ENCODE results near the gene SENP7. TPM values are rescaled to one million over a fixed set of nuclear protein-coding genes. Genes with fewer than 3 reads are reported as not detected.
A peak's percentile ranks its signal among the peaks of the same experiment; 100 is the strongest.
"Not testable (repeated sequence)": the region's sequence is repeated elsewhere in the genome, so short reads cannot be mapped to it uniquely, and the experiment has no call there.

The SENP7 gene
- 57.4 TPM for total RNA-seq

DNA sequence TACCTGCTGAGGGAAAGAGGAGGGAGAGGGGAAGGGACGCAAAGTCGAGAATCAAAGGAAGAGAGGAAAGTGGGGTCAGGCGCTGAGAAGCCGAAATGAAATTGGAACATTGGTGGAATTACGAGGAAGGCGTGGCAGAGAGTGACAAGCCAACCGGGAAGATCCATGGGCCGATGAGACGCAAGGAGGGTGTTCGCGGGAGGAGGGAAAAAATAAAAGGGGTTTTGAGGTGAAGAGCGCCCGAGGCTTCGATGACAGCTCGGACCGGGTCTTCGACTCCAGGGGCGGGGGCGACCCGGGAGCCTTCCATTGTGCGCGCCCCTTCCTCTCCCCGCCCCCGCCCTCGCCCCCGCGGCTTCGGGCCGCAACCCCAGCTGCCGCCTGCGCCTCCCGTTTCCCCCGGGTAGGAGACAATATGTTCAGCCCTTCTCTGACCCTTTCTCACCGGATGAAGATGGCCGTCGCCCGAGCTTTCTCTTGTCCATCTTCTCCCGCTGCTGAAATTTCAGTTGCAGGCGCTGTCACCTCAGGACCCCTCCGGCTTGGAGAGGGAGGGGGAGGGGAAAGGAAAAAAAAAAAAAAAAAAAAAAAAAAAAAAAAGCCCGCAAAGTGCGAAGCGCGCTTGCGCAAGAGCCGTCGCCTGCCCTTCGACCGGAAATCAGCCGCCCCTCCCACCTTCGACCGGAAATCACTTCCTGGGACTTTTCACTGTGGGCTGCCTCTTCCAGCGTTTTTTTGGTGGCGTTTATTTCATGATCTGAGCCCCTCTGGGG is at the start of gene SENP7:
Gene SENP7, minus strand, starts transcription at position 567 of the 773 bp plus-strand sequence. Its CDS starts 82 bp downstream, at position 485.
- peak; percentile 96 for DNase-seq

DNA sequence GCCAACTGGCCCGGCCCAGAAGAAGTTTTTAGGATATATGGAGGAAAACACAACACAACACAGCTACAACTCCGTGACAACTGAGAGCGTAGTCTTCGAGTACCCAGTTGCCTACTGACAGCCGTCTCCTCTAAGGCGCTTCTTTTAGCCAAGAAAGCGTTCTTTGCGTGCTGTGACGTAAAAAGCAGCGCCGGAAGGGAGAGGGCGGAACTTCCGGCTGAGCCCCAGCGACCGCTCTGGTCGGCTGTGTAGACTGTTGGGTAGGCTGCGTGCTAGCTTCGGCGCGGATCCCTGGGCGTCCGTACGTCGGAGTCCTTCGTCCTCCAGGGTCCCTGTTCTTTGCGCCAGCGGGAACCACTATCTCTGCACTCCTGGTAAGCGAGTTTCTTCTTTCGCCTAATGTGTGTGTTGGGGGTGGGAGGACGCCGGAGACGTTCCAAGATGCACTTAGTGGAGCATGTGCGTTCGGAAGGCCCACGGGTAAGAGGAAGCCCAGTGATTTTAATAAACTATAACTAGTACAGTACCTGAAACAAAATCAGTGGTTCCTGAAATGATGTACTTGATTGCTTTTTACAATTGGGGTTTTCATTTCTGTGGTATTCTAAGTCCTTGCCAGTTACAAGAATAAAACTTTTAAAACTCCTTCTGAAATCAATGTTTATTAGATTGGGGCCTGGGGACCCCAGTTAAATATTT is 48.8 kb upstream of the SENP7 start, which contains the start of gene TRMT10C:
Gene TRMT10C, plus strand, starts transcription at position 239 of the 699 bp plus-strand sequence. CDS start 2,914 bp downstream, outside the sequence.
- DNase-seq = peak; percentile 97

DNA sequence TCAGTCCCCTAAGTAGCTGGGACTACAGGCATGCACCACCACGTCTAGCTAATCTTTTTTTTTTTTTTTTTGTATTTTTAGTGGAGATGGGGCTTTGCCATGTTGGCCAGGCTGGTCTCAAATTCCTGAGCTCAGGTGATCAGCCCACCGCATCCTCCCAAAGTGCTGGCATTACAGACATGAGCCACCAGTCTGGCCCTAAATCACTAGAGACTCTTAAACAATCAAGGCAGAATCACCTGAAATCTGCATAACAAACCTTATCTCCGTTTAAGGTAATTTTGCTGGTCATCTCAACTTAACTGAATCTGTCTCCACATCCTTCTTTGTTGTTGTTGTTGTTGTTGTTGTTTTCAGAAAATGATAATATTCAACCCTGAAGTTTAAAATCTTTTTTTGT is 43.1 kb upstream of the SENP7 start:
- DNase-seq = no peak

GRCh38 chr3:101553381-101553780 is 40.4 kb upstream of the SENP7 start:
- DNase-seq = not testable (repeated sequence)

DNA sequence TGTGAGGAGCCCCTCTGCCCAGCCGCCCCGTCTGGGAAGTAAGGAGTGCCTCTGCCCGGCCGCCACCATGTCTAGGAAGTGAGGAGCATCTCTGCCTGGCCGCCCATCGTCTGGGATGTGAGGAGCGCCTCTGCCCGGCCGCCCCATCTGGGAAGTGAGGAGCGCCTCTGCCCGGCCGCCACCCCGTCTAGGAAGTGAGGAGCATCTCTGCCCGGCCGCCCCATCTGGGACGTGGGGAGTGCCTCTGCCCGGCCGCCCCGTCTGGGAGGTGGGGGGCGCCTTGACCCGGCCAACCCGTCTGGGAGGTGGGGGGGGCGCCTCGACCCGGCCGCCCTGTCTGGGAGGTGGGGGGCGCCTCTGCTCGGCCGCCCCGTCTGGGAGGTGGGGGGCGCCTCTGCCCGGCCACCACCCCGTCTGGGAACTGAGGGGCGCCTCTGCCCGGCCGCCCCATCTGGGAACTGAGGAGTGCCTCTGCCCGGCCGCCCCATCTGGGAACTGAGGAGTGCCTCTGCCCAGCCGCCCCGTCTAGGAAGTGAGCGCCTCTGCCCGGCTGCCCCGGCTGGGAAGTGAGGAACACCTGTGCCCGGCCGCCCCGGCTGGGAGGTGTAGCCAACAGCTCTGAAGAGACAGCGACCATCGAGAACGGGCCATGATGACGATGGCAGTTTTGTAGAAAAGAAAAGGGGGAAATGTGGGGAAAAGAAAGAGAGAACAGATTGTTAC is 38.5 kb upstream of the SENP7 start:
- not testable (repeated sequence) for DNase-seq

- DNase-seq = no peak
Observed at GRCh38 chr3:101549473-101549872, 36.5 kb upstream of the SENP7 start.

DNA sequence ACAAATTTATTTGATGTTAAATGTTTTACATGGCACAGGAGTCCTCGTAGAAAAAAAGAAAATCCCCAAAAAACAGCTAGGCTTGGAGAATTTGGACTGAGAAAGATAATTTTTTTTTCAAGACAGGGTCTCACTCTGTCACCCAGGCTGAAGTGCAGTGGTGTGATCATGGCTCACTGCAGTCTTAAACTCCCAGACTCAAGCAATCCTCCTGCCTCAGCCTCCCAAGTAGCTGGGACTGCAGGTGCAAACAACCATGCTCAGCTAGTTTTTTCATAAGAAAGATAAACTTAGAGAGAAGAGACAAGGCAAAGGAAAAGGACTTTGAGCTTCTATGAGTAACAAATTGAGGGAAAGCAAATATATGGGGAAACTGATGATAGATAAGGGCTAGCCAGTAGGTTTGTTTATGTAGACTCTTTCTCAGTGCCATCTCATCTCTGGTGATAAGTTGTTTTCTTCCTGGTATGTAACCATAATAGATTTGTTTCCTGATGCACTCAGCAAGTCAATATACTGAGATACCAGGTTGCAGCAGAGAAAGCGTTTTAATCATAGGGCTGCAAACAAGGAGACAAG is 35.6 kb upstream of the SENP7 start:
- no peak for DNase-seq

GRCh38 chr3:101544161-101544850 is 31.3 kb upstream of the SENP7 start:
- DNase-seq = no peak

DNA sequence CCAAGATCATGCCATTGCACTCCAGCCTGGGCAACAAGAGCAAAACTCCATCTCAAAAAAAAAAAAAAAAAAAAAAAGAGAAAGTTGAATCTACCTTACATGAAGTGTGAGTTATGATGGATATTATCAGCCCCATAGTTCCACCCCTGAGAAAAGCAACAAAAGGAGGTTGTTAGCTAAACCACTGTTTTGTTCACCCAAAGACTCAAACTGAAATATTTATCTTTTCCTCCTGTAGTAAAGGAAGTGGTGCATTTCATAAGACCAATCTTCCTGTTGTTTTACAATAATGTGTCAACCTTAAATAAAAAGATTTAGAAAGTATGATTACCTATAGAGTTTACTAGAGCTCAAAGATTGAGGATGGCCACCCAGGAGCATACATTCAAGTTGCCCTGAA is 29.9 kb upstream of the SENP7 start:
- no peak for DNase-seq

DNA sequence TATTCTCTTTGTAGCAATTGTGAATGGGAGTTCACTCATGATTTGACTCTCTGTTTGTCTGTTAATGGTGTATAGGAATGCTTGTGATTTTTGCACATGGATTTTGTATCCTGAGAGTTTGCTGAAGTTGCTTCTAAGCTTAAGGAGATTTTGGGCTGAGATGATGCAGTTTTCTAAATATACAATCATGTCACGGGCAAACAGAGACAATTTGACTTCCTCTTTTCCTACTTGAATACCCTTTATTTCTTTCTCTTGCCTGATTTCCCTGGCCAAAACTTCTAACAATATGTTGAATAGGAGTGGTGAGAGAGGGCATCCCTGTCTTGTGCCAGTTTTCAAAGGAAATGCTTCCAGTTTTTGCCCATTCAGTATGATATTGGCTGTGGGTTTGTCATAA is 23.9 kb upstream of the SENP7 start:
- not testable (repeated sequence) for DNase-seq

DNA sequence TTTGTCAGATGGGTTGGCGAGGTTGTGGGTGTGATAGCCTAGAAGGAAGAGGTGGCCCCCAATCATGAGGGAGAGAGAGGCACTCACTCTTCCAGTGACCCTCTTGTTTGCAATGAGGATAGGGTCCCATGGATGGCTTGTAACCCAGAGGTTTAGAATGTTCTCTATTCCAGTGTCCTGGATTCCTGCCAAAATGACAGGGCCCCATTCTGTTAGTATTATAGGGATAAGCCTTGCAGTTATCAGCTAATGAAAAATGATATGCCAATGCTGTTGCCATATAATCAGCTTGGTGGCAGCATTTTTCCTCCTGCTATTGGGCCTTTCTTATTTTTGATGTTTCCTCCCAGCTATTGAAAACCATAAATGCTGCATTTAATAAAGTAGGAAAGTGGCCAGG is 23.3 kb upstream of the SENP7 start:
- no peak for DNase-seq

- DNase-seq = no peak
Observed at GRCh38 chr3:101535221-101535620, 22.2 kb upstream of the SENP7 start.

- no peak for DNase-seq
Observed at GRCh38 chr3:101533603-101533968, 20.6 kb upstream of the SENP7 start.

GRCh38 chr3:101532783-101533602 is 20.0 kb upstream of the SENP7 start:
- DNase-seq = no peak

- DNase-seq = no peak
Observed at GRCh38 chr3:101531473-101532086, 18.6 kb upstream of the SENP7 start.

- DNase-seq = no peak
Observed at GRCh38 chr3:101530686-101531047, 17.7 kb upstream of the SENP7 start.

- DNase-seq = no peak
Observed at GRCh38 chr3:101529816-101530685, 17.0 kb upstream of the SENP7 start.

- DNase-seq = no peak
Observed at GRCh38 chr3:101527906-101528305, 14.9 kb upstream of the SENP7 start.

DNA sequence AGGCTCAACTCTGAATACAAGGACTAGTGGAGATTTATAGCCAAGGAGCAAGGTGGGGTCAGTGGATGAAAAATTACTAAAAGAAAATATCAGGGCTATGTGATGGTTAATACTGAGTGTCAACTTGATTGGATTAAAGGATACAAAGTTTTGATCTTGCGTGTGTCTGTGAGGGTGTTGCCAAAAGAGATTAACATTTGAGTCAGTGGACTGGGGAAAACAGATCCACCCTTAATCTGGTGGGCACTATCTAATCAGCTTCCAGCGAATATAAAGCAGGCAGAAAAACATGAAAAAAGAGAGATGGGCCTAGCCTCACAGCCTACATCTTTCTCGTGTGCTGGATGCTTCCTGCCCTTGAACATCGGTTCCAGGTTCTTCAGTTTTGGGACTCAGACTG is 14.4 kb upstream of the SENP7 start:
- no peak for DNase-seq

Measured in tongue (tissue), 2 donors.